KMS-11 (cell line): ENCODE data around the gene MYO18A.

Source experiments
- H2AFZ ChIP-seq: fragments of 200-600 bp; sonication (generic); 2 replicates; pipeline ENCODE4 v1.6.1; 2016; ENCODE audit warnings: antibody characterized with exemption, mixed run types, low read depth
- H3K27ac ChIP-seq: fragments of 200-600 bp; sonication (generic); 2 replicates; pipeline ENCODE4 v1.6.1; 2016; ENCODE audit warnings: mild to moderate bottlenecking, mixed run types
- H3K27me3 ChIP-seq: fragments of 200-600 bp; sonication (generic); 2 replicates; pipeline ENCODE4 v1.6.1; 2017; ENCODE audit warnings: mild to moderate bottlenecking, low read depth, mixed run types, moderate library complexity; ENCODE audit not compliant: insufficient read depth
- H3K36me3 ChIP-seq: fragments of 200-600 bp; sonication (generic); 2 replicates; pipeline ENCODE4 v1.6.1; 2017; ENCODE audit warnings: mild to moderate bottlenecking, mixed run types; ENCODE audit not compliant: insufficient read depth
- H3K4me1 ChIP-seq: fragments of 200-600 bp; sonication (generic); 2 replicates; pipeline ENCODE4 v1.6.1; 2016; ENCODE audit warnings: mild to moderate bottlenecking, low read depth, mixed run types; ENCODE audit not compliant: poor library complexity, severe bottlenecking
- H3K4me2 ChIP-seq: fragments of 200-600 bp; sonication (generic); 2 replicates; pipeline ENCODE4 v1.7.0; 2016; ENCODE audit warnings: mild to moderate bottlenecking, mixed run types
- H3K4me3 ChIP-seq: fragments of 200-600 bp; sonication (generic); IDR thresholded peaks from 2 replicates; pipeline ENCODE4 v1.6.1; 2017; ENCODE audit warnings: low read depth, low read length, mixed read lengths; ENCODE audit not compliant: insufficient read depth
- H3K79me2 ChIP-seq: fragments of 200-600 bp; sonication (generic); 2 replicates; pipeline ENCODE4 v1.6.1; 2016; ENCODE audit warnings: low read depth, mixed run types; ENCODE audit not compliant: insufficient read depth
- H3K9ac ChIP-seq: fragments of 200-600 bp; sonication (generic); 2 replicates; pipeline ENCODE4 v1.6.1; 2016; ENCODE audit warnings: mild to moderate bottlenecking, mixed run types
- H4K20me1 ChIP-seq: fragments of 200-600 bp; sonication (generic); 2 replicates; pipeline ENCODE4 v1.6.1; 2016; ENCODE audit warnings: mild to moderate bottlenecking, mixed run types; ENCODE audit not compliant: insufficient read depth
- CTCF ChIP-seq: fragments of 200-600 bp; sonication (generic); conservative IDR thresholded peaks from 2 replicates; pipeline ENCODE4 v1.6.1; 2017; ENCODE audit warnings: low read depth, mild to moderate bottlenecking, antibody characterized with exemption, low read length, moderate library complexity, mixed read lengths

Gene MYO18A

GRCh38 chr17:29094101-29094708, 86.0 kb downstream of the MYO18A start:
- Histone ChIP-seq H3K27ac (no peak overlapping the region), H3K4me2 (no peak overlapping the region), H3K36me3 (no peaks in the 10 kb centered on the region), H3K27me3 (no peaks in the 10 kb centered on the region), H2AFZ (no peak overlapping the region), H4K20me1 (no peaks in the 10 kb centered on the region), H3K79me2 (no peaks in the 10 kb centered on the region), H3K4me3 (no peak overlapping the region), H3K4me1 (no peaks in the 10 kb centered on the region), H3K9ac (no peak overlapping the region)
- no peak for TF ChIP-seq CTCF

GRCh38 chr17:29093090-29093871, 86.9 kb downstream of the MYO18A start:
- Histone ChIP-seq H3K9ac (no peak overlapping the region), H3K27me3 (no peaks in the 10 kb centered on the region), H3K4me2 (no peak overlapping the region), H3K4me1 (no peaks in the 10 kb centered on the region), H4K20me1 (no peaks in the 10 kb centered on the region), H3K4me3 (no peak overlapping the region), H3K27ac (no peak overlapping the region), H2AFZ (no peak overlapping the region), H3K79me2 (no peaks in the 10 kb centered on the region), H3K36me3 (no peaks in the 10 kb centered on the region)
- no peak for TF ChIP-seq CTCF

- Histone ChIP-seq H3K79me2 (no peaks in the 10 kb centered on the region), H4K20me1 (no peaks in the 10 kb centered on the region), H3K4me1 (no peaks in the 10 kb centered on the region), H3K4me2 (no peak overlapping the region), H2AFZ (no peak overlapping the region), H3K9ac (no peak overlapping the region), H3K36me3 (no peaks in the 10 kb centered on the region), H3K27me3 (no peaks in the 10 kb centered on the region), H3K4me3 (no peak overlapping the region), H3K27ac (no peak overlapping the region)
- TF ChIP-seq CTCF: no peak
These were observed 88.5 kb downstream of the MYO18A start for GRCh38 chr17:29091606-29092289.

GRCh38 chr17:29090750-29091605, 89.2 kb downstream of the MYO18A start:
- H4K20me1 ChIP-seq: no peaks in the 10 kb centered on the region
- no peak overlapping the region for H3K4me3 ChIP-seq
- no peaks in the 10 kb centered on the region for H3K36me3 ChIP-seq
- H3K4me1 ChIP-seq: no peaks in the 10 kb centered on the region
- TF ChIP-seq CTCF: no peak
- H3K79me2 ChIP-seq: no peaks in the 10 kb centered on the region
- H3K27me3 ChIP-seq: no peaks in the 10 kb centered on the region
- H3K27ac ChIP-seq: no peak overlapping the region
- no peak overlapping the region for H3K4me2 ChIP-seq
- no peak overlapping the region for H2AFZ ChIP-seq
- no peak overlapping the region for H3K9ac ChIP-seq
